ENCODE results near the gene TRAPPC6A. TPM values are rescaled to one million over a fixed set of nuclear protein-coding genes. Genes with fewer than 3 reads are reported as not detected.

TRAPPC6A gene
- total RNA-seq, 2 donors from 2014 or later = 56.6 to 79.1 TPM

DNA sequence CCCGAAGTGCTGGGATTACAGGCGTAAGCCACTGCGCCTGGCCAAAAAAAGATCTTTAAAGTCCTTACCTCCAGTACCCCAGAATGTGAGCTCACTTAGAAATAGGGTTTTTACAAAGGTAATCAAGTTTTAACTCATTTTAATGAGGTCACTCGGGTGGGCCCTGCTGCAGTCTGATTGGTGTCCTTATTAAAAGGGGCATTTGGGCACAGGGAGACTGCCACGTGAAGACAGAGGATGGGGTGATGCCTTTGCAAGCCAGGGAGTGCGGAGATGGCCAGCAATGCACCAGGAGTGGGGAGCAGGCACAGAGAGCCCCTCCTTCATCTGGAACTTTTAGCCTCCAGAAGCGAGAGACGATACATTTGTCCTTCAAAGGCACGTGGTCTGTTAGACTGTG, 28.9 kb downstream of the TRAPPC6A start:
- Histone ChIP-seq H3K9ac (ENCODE audit: extremely low read depth, low read length, poor library complexity, severe bottlenecking) (no peak overlapping the region), H3K4me1 (ENCODE audit: control insufficient read depth, insufficient read depth, low read length) (peaks cover 1% of the 10 kb centered on the region), H3K27me3 (ENCODE audit: control insufficient read depth, insufficient read depth, low read length, poor library complexity, severe bottlenecking) (peaks cover 3% of the 10 kb centered on the region), H3K36me3 (ENCODE audit: control insufficient read depth, insufficient read depth, low read length) (peaks cover 8% of the 10 kb centered on the region), H3K9me3 (ENCODE audit: control insufficient read depth, low read length) (no peaks in the 10 kb centered on the region), H3K27ac (ENCODE audit: low read depth, low read length) (no peak overlapping the region), H3K4me3 (ENCODE audit: low read length) (no peak overlapping the region)
- 91 to 95% methylated on average over 7 to 9 of the region's 9 CpGs for WGBS, 2 experiments (ENCODE audit: insufficient coverage in 1 of 2, insufficient read length in 1 of 2)
- Mint-ChIP-seq H3K4me1 (peaks cover 4% of the 10 kb centered on the region), H3K36me3 (ENCODE audit: low read depth) (peaks cover 13% of the 10 kb centered on the region), H3K27me3 (ENCODE audit: insufficient read depth) (peaks cover 34% of the 10 kb centered on the region), H3K4me3 (no peak overlapping the region), H3K27ac (no peak overlapping the region), H3K9me3 (peaks cover 4% of the 10 kb centered on the region)
- TF ChIP-seq, protein P1, sequence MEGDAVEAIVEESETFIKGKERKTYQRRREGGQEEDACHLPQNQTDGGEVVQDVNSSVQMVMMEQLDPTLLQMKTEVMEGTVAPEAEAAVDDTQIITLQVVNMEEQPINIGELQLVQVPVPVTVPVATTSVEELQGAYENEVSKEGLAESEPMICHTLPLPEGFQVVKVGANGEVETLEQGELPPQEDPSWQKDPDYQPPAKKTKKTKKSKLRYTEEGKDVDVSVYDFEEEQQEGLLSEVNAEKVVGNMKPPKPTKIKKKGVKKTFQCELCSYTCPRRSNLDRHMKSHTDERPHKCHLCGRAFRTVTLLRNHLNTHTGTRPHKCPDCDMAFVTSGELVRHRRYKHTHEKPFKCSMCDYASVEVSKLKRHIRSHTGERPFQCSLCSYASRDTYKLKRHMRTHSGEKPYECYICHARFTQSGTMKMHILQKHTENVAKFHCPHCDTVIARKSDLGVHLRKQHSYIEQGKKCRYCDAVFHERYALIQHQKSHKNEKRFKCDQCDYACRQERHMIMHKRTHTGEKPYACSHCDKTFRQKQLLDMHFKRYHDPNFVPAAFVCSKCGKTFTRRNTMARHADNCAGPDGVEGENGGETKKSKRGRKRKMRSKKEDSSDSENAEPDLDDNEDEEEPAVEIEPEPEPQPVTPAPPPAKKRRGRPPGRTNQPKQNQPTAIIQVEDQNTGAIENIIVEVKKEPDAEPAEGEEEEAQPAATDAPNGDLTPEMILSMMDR (conservative IDR thresholded peaks at IDR 0.05) = no peak
- no peak for DNase-seq

DNA sequence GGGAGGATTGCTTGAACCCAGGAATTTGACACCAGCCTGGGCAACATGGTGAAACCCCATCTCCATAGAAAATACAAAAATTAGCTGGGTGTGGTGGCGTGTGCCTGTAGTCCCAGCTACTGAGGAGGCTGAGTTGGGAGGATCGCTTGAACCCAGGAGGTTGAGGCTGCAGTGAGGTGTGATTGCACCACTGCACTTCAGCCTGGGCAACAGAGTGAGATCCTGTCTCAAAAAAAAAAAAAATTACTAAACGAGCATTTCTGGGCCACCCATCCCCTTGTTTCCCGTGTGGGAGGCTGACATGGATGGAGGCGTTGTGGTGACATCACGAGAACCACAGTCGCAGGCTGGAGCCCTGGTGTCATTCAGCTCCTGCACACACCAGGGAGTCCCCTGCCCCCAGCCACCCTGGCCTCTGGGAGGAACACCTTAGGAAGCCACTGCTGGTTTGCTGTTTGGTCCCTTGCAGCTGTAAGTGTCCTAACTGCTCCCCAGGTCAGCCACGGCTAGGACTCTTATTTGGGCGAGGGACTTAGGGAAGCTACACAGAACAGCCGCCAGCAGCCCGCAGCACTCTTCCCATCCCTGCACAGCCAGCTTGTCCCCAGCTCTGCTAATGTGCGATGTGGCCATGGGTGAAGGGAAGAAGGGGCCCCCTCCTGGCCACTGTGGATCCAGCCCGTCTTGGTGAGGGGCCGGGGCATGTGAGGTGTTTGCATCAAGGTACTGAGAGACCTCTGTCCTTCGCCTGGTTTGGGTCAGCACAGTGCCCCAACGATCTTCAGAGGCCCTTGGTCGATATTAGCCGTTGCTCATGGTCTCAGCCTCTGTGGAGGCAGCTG, 30.0 kb downstream of the TRAPPC6A start:
- Histone ChIP-seq H3K4me3 (ENCODE audit: low read length) (no peak overlapping the region), H3K27ac (ENCODE audit: low read depth, low read length) (no peak overlapping the region), H3K36me3 (ENCODE audit: control insufficient read depth, insufficient read depth, low read length) (peaks cover 10% of the 10 kb centered on the region), H3K9ac (ENCODE audit: extremely low read depth, low read length, poor library complexity, severe bottlenecking) (no peak overlapping the region), H3K9me3 (ENCODE audit: control insufficient read depth, low read length) (no peaks in the 10 kb centered on the region), H3K4me1 (ENCODE audit: control insufficient read depth, insufficient read depth, low read length) (no peaks in the 10 kb centered on the region), H3K27me3 (ENCODE audit: control insufficient read depth, insufficient read depth, low read length, poor library complexity, severe bottlenecking) (peaks cover 3% of the 10 kb centered on the region)
- 88% methylated on average over 13 to 18 of the region's 18 CpGs for WGBS, 2 experiments (ENCODE audit: insufficient coverage in 1 of 2, insufficient read length in 1 of 2)
- DNase-seq = peak; percentile 83
- Mint-ChIP-seq H3K9me3 (peaks cover 4% of the 10 kb centered on the region), H3K36me3 (ENCODE audit: low read depth) (peaks cover 19% of the 10 kb centered on the region), H3K4me1 (no peaks in the 10 kb centered on the region), H3K4me3 (no peak overlapping the region), H3K27me3 (ENCODE audit: insufficient read depth) (peaks cover 25% of the 10 kb centered on the region), H3K27ac (no peak overlapping the region)
- TF ChIP-seq, protein P1 (conservative IDR thresholded peaks at IDR 0.05) = peak; percentile 65

DNA sequence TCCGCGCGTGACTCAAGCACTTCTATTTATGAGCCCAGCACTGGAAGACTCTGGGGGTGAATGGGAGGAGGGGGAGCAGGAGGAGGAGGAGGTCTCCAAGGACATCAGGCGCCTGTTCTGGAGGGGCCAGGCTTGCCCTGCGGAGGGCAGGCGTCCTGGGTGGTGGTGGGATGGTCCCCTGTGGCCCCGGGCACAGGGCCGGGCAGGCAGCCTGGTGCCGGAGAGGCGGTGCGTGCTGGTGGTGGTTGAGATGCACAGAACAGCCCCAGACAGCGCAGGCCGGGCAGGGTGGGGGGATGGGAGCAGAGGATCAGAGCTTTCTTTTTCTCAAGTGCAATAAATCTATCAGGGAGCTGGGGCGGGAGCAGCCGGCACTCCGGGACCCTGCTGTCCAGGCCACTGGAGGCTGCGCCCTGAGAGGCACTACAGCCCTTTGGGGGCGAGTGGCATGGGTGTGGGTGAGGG, 31.3 kb downstream of the TRAPPC6A start:
- Mint-ChIP-seq H3K27me3 (ENCODE audit: insufficient read depth) (peaks cover 13% of the 10 kb centered on the region), H3K36me3 (ENCODE audit: low read depth) (peaks cover 28% of the 10 kb centered on the region), H3K27ac (no peak overlapping the region), H3K4me3 (no peak overlapping the region), H3K4me1 (no peaks in the 10 kb centered on the region), H3K9me3 (no peaks in the 10 kb centered on the region)
- Histone ChIP-seq H3K9me3 (ENCODE audit: control insufficient read depth, low read length) (no peaks in the 10 kb centered on the region), H3K27me3 (ENCODE audit: control insufficient read depth, insufficient read depth, low read length, poor library complexity, severe bottlenecking) (no peaks in the 10 kb centered on the region), H3K4me3 (ENCODE audit: low read length) (no peak overlapping the region), H3K36me3 (ENCODE audit: control insufficient read depth, insufficient read depth, low read length) (peaks cover 18% of the 10 kb centered on the region), H3K27ac (ENCODE audit: low read depth, low read length) (no peak overlapping the region), H3K4me1 (ENCODE audit: control insufficient read depth, insufficient read depth, low read length) (no peaks in the 10 kb centered on the region), H3K9ac (ENCODE audit: extremely low read depth, low read length, poor library complexity, severe bottlenecking) (no peak overlapping the region)
- TF ChIP-seq, protein P1 (conservative IDR thresholded peaks at IDR 0.05) = no peak
- DNase-seq = no peak
- 94 to 97% methylated on average over 5 to 18 of the region's 18 CpGs for whole genome bisulfite sequencing, 2 experiments (ENCODE audit: insufficient coverage in 1 of 2, insufficient read length in 1 of 2)
